ENCODE results near the gene RNF148. TPM values are rescaled to one million over a fixed set of nuclear protein-coding genes. Genes with fewer than 3 reads are reported as not detected.

RNF148 gene
- total RNA-seq, 2 experiments from 2014 or later: not detected

DNA sequence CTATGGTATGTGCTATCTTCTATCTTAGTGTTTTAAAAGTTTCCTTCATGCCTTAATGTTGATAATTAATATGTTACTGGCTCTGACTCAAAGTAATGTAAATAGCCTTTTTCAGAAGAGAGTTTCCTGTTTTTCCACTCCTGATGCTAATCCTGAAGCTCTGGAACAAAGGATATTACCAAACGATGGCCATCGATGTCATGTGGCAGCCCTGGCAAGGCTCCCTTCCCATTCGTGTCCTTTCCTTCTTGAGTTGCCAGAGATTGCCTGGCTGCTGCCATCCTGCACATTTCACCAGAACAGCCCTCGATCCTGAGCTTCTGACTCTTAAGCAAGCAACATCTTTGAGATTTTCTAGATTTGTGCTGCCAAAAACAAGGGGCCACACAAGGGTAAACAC lies 49.8 kb downstream of the RNF148 start:
- Mint-ChIP-seq H3K9me3 (peaks cover 2% of the 10 kb centered on the region), H3K4me1 (ENCODE audit: low read depth) (no peaks in the 10 kb centered on the region), H3K27ac (no peak overlapping the region), H3K36me3 (ENCODE audit: low read depth) (no peaks in the 10 kb centered on the region), H3K4me3 (no peak overlapping the region), H3K27me3 (no peaks in the 10 kb centered on the region)
- CTCF ChIA-PET: no interaction called here
- ATAC-seq: no peak
- intact Hi-C loops (cut with micrococcal nuclease): no loop called here
- POLR2A ChIA-PET: no interaction called here
- DNase-seq: no peak
- TF ChIP-seq, protein P1, sequence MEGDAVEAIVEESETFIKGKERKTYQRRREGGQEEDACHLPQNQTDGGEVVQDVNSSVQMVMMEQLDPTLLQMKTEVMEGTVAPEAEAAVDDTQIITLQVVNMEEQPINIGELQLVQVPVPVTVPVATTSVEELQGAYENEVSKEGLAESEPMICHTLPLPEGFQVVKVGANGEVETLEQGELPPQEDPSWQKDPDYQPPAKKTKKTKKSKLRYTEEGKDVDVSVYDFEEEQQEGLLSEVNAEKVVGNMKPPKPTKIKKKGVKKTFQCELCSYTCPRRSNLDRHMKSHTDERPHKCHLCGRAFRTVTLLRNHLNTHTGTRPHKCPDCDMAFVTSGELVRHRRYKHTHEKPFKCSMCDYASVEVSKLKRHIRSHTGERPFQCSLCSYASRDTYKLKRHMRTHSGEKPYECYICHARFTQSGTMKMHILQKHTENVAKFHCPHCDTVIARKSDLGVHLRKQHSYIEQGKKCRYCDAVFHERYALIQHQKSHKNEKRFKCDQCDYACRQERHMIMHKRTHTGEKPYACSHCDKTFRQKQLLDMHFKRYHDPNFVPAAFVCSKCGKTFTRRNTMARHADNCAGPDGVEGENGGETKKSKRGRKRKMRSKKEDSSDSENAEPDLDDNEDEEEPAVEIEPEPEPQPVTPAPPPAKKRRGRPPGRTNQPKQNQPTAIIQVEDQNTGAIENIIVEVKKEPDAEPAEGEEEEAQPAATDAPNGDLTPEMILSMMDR (IDR thresholded peaks at IDR 0.05): no peak

Other genes with a start within 250 kb of the RNF148 start
- not detected for gene RNF133, start 3.8 kb downstream of the RNF148 start, total RNA-seq
- gene CADPS2, start 183.5 kb upstream of the RNF148 start, total RNA-seq: not detected